Gastrocnemius medialis (tissue), 4 donors: ENCODE results near the gene DCAF11.

ENCODE experiments used
- POLR2A ChIP-seq, 2 donors: fragments of 450-650 bp; IDR thresholded peaks; one replicate each; pipeline ENCODE4 v1.6.1; 2017; ENCODE audit warnings: antibody characterized with exemption in 2 of 2, mild to moderate bottlenecking in 2 of 2, moderate library complexity in 2 of 2
- TF ChIP-seq, protein P1 (sequence below), 5 experiments: fragments of 450-650 bp in 3 of 5; fragments of 200-600 bp in 2 of 5; sonication (generic) in 2 of 5; IDR thresholded peaks in 4 of 5; conservative IDR thresholded peaks in 1 of 5; 1 replicate in 4 of 5; 2 replicates in 1 of 5; pipeline ENCODE4 v1.5.1; 2016 to 2019; ENCODE audit warnings: antibody characterized with exemption in 5 of 5, mild to moderate bottlenecking in 3 of 5, moderate library complexity in 3 of 5

GRCh38 chr14:24172871-24173281 is 58.3 kb downstream of the DCAF11 start:
- TF ChIP-seq, protein P1, sequence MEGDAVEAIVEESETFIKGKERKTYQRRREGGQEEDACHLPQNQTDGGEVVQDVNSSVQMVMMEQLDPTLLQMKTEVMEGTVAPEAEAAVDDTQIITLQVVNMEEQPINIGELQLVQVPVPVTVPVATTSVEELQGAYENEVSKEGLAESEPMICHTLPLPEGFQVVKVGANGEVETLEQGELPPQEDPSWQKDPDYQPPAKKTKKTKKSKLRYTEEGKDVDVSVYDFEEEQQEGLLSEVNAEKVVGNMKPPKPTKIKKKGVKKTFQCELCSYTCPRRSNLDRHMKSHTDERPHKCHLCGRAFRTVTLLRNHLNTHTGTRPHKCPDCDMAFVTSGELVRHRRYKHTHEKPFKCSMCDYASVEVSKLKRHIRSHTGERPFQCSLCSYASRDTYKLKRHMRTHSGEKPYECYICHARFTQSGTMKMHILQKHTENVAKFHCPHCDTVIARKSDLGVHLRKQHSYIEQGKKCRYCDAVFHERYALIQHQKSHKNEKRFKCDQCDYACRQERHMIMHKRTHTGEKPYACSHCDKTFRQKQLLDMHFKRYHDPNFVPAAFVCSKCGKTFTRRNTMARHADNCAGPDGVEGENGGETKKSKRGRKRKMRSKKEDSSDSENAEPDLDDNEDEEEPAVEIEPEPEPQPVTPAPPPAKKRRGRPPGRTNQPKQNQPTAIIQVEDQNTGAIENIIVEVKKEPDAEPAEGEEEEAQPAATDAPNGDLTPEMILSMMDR (IDR thresholded peaks at IDR 0.05 in 4 of 5, conservative IDR thresholded peaks at IDR 0.05 in 1 of 5), result no peak
- no peak for TF ChIP-seq POLR2A (IDR thresholded peaks at IDR 0.05)
